ENCODE results near the gene CNTN4. TPM values are rescaled to one million over a fixed set of nuclear protein-coding genes. Genes with fewer than 3 reads are reported as not detected.

Gene CNTN4
- total RNA-seq, 1 donor from 2014 or later, result 5.2 TPM

- no peak for DNase-seq (ENCODE audit: low spot score)
- Histone ChIP-seq H3K27ac (no peak overlapping the region), H4K20me1 (ENCODE audit: low read depth) (no peaks in the 10 kb centered on the region), H3F3A (ENCODE audit: low read depth) (no peaks in the 10 kb centered on the region), H3K36me3 (no peaks in the 10 kb centered on the region), H3K4me3 (no peak overlapping the region), H3K9me3 (ENCODE audit: low read depth) (no peaks in the 10 kb centered on the region), H3K27me3 (no peaks in the 10 kb centered on the region), H3K79me2 (ENCODE audit: low read depth) (no peaks in the 10 kb centered on the region), H3K4me2 (no peak overlapping the region), H3K4me1 (peaks cover 8% of the 10 kb centered on the region), H2AFZ (replicated peaks) (no peak overlapping the region), H3K9ac (no peak overlapping the region)
- H3K4me1 Mint-ChIP-seq, result no peaks in the 10 kb centered on the region
- H3K27ac Mint-ChIP-seq, result no peak overlapping the region
- H3K4me3 Mint-ChIP-seq, result no peak overlapping the region
- H3K9me3 Mint-ChIP-seq, result peaks cover 18% of the 10 kb centered on the region
- TF ChIP-seq EZH2phosphoT487 (IDR thresholded peaks at IDR 0.05), result no peak
- TF ChIP-seq, protein P1, sequence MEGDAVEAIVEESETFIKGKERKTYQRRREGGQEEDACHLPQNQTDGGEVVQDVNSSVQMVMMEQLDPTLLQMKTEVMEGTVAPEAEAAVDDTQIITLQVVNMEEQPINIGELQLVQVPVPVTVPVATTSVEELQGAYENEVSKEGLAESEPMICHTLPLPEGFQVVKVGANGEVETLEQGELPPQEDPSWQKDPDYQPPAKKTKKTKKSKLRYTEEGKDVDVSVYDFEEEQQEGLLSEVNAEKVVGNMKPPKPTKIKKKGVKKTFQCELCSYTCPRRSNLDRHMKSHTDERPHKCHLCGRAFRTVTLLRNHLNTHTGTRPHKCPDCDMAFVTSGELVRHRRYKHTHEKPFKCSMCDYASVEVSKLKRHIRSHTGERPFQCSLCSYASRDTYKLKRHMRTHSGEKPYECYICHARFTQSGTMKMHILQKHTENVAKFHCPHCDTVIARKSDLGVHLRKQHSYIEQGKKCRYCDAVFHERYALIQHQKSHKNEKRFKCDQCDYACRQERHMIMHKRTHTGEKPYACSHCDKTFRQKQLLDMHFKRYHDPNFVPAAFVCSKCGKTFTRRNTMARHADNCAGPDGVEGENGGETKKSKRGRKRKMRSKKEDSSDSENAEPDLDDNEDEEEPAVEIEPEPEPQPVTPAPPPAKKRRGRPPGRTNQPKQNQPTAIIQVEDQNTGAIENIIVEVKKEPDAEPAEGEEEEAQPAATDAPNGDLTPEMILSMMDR (IDR thresholded peaks at IDR 0.05), result no peak
- TF ChIP-seq EZH2 (IDR thresholded peaks at IDR 0.05), result no peak
- no peaks in the 10 kb centered on the region for H3K27me3 Mint-ChIP-seq (ENCODE audit: insufficient read depth, low read depth)
- H3K36me3 Mint-ChIP-seq, result peaks cover 5% of the 10 kb centered on the region
Measured at GRCh38 chr3:2920103-2920502, 821.4 kb downstream of the CNTN4 start.

DNA sequence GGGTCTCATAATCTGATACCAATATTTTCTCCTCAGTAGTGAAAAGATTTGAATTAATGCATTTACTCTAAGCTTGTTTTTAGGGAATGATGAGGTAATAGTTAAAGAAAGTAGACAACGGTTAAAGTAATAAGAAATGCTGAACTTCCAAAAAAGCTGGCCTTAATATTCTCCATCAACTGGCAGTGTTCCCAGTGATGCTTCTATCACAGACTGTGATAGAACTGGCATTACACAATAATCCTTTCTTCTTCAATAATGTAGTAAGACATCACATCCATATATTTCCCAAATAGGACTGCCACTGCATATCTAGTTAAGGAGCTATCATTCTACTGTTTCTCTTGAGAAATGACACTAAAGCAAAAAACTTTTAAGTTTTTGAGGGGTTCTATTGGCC is 822.8 kb downstream of the CNTN4 start:
- peaks cover 3% of the 10 kb centered on the region for H3K36me3 Mint-ChIP-seq
- Histone ChIP-seq H3K9ac (no peak overlapping the region), H3K9me3 (ENCODE audit: low read depth) (no peaks in the 10 kb centered on the region), H3K27ac (no peak overlapping the region), H3K4me3 (no peak overlapping the region), H3K36me3 (no peaks in the 10 kb centered on the region), H3K4me1 (peaks cover 8% of the 10 kb centered on the region), H4K20me1 (ENCODE audit: low read depth) (no peaks in the 10 kb centered on the region), H2AFZ (replicated peaks) (no peak overlapping the region), H3K4me2 (no peak overlapping the region), H3F3A (ENCODE audit: low read depth) (no peaks in the 10 kb centered on the region), H3K27me3 (no peaks in the 10 kb centered on the region), H3K79me2 (ENCODE audit: low read depth) (no peaks in the 10 kb centered on the region)
- peaks cover 16% of the 10 kb centered on the region for H3K9me3 Mint-ChIP-seq
- no peak overlapping the region for H3K27ac Mint-ChIP-seq
- H3K4me3 Mint-ChIP-seq, result no peak overlapping the region
- TF ChIP-seq, protein P1 (IDR thresholded peaks at IDR 0.05), result no peak
- no peak for TF ChIP-seq EZH2phosphoT487 (IDR thresholded peaks at IDR 0.05)
- TF ChIP-seq EZH2 (IDR thresholded peaks at IDR 0.05), result no peak
- DNase-seq (ENCODE audit: low spot score), result no peak
- no peaks in the 10 kb centered on the region for H3K27me3 Mint-ChIP-seq (ENCODE audit: insufficient read depth, low read depth)
- peaks cover 2% of the 10 kb centered on the region for H3K4me1 Mint-ChIP-seq

- H3K27ac Mint-ChIP-seq, result no peak overlapping the region
- peaks cover 16% of the 10 kb centered on the region for H3K9me3 Mint-ChIP-seq
- Histone ChIP-seq H4K20me1 (ENCODE audit: low read depth) (no peaks in the 10 kb centered on the region), H3F3A (ENCODE audit: low read depth) (no peaks in the 10 kb centered on the region), H3K27me3 (no peaks in the 10 kb centered on the region), H3K9me3 (ENCODE audit: low read depth) (no peaks in the 10 kb centered on the region), H2AFZ (replicated peaks) (no peak overlapping the region), H3K4me2 (no peak overlapping the region), H3K4me3 (no peak overlapping the region), H3K36me3 (no peaks in the 10 kb centered on the region), H3K9ac (no peak overlapping the region), H3K4me1 (peaks cover 8% of the 10 kb centered on the region), H3K79me2 (ENCODE audit: low read depth) (no peaks in the 10 kb centered on the region), H3K27ac (no peak overlapping the region)
- H3K4me3 Mint-ChIP-seq, result no peak overlapping the region
- H3K36me3 Mint-ChIP-seq, result peaks cover 3% of the 10 kb centered on the region
- DNase-seq (ENCODE audit: low spot score), result peak; percentile 21
- no peaks in the 10 kb centered on the region for H3K27me3 Mint-ChIP-seq (ENCODE audit: insufficient read depth, low read depth)
- TF ChIP-seq EZH2phosphoT487 (IDR thresholded peaks at IDR 0.05) (no peak), EZH2 (IDR thresholded peaks at IDR 0.05) (no peak)
- TF ChIP-seq, protein P1 (IDR thresholded peaks at IDR 0.05), result peak; percentile 57
- H3K4me1 Mint-ChIP-seq, result peaks cover 2% of the 10 kb centered on the region
Measured at GRCh38 chr3:2921903-2922302, 823.2 kb downstream of the CNTN4 start.
